GM19328 (cell line): ENCODE data around the gene RHO.
"Not testable (repeated sequence)": the region's sequence is repeated elsewhere in the genome, so short reads cannot be mapped to it uniquely, and the experiment has no call there.

ENCODE experiments used
- ATAC-seq: cut with Tn5 transposase; IDR thresholded peaks from one replicate; pipeline ENCODE4 v1.9.1; 2021; ENCODE audit warnings: mild to moderate bottlenecking, moderate library complexity; ENCODE audit not compliant: unreplicated experiment

The RHO gene

DNA sequence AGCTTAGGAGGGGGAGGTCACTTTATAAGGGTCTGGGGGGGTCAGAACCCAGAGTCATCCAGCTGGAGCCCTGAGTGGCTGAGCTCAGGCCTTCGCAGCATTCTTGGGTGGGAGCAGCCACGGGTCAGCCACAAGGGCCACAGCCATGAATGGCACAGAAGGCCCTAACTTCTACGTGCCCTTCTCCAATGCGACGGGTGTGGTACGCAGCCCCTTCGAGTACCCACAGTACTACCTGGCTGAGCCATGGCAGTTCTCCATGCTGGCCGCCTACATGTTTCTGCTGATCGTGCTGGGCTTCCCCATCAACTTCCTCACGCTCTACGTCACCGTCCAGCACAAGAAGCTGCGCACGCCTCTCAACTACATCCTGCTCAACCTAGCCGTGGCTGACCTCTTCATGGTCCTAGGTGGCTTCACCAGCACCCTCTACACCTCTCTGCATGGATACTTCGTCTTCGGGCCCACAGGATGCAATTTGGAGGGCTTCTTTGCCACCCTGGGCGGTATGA, at the start of gene RHO:
Gene RHO (plus strand): TSS at position 51 of the 512 bp plus-strand sequence. CDS start 95 bp downstream, at position 146.
- no peak for ATAC-seq

- not testable (repeated sequence) for ATAC-seq
Measured at GRCh38 chr3:129481225-129481765, 47.1 kb upstream of the RHO start.

DNA sequence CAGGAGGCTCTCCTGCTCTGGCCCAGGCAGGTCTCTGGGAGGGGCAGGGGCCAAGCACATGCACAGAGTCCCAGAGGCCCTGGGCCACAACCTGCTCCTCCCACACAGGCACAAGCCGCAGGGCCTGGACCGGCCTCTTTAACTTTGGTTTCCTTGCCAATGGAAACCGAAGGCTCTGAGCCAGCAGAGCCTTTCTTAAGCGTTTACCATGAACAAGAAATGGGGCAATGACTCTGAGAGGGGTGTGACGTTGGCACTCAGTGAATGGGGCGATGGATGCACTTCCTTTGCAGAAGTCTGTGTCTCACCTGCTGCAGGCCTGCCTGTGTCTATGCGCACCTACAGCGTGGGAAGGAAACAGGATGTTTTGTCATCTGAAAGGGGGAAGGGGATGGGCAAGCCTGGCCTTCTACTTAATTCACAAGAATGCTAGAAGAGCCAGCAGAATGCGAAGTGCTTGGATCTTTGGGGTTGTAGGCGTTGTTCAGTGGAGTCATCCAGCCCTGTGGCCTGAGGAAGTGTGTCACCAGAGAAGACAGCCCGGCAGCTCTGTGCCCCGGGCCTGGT, 46.6 kb upstream of the RHO start:
- ATAC-seq = no peak

DNA sequence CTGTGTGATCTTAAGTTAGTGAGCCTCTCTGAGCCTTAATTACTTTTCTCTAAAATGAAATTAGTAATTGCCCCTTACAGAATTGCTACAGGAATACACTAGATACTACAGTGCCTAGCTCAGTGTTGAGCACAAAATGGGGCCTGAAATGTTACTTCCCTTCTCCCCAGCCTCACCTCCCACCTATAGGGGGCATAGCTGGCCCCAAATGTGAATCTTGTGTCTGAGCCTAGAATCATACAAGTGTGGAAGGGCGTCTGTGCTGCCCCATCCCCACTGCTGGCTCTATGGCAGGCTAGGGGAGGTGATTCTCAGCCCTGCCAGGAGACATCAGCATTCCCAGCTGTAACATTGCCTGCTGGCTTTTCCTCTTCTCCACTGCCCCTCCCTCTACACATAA, 45.7 kb upstream of the RHO start:
- no peak for ATAC-seq

DNA sequence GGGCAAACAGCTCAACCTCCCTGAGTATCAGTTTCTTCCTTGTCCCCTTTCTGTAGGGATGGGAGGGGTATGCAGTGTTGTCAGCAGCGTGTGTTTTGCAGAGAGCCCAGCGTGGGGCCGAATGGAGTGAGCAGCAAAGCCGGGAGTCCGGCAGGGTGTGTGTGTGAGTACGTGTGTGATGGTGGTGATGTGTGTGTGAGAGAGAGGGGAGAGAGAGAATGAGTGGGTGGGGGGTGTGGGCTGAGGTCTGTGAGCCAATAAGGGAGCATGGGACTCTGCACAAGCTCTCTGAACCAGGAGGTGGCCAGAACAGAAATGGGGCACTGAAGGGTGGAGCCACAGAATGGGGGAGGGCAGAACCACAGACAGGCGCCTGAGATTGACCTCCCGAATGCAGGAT, 44.6 kb upstream of the RHO start:
- no peak for ATAC-seq

- not testable (repeated sequence) for ATAC-seq
Measured at GRCh38 chr3:129485146-129485545, 43.3 kb upstream of the RHO start.

- ATAC-seq = no peak
Measured at GRCh38 chr3:129485721-129486663, 42.4 kb upstream of the RHO start.

DNA sequence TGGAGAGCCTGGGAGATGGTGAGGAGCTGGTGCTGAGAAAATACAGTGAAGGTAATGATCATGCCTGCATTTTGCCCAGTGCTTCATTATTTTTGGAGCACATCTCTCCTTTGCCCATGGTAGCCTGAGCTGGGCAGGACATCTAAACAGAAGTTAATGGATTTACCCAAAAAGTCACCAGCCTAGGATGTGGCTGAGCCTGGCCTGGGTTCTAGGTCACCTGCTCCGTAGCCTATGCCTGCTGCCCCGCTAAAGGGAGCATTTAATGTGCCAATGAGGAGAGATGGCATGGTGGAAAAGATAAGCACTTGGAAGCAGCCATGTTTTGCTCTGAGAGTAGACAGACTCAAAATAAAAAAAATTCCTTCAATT, 41.8 kb upstream of the RHO start:
- ATAC-seq = no peak

- ATAC-seq = no peak
Measured at GRCh38 chr3:129487183-129487867, 41.1 kb upstream of the RHO start.

DNA sequence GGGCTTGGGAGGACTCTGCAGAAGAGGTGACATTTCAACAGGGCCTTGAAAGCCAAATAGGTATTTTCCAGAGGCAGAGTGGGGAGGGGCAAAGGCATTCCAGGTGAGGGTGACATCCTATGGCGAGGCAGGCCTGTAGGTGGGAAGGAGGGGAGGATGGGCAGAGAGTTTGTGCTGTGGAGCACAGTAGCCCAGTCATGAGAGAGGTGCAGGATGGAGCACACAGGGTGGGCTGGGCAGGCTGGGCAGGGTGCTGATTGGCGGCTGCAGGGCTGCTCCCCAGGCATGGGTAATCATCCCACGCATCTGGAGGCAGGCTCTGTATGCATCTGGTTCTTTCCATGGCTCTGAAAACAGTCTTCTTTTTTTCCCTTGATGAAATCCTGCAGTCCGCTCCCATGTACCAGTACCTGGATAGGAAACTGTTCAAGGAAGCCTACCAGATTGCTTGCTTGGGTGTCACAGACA, 40.5 kb upstream of the RHO start:
- not testable (repeated sequence) for ATAC-seq

- not testable (repeated sequence) for ATAC-seq
Measured at GRCh38 chr3:129489258-129489657, 39.2 kb upstream of the RHO start.

DNA sequence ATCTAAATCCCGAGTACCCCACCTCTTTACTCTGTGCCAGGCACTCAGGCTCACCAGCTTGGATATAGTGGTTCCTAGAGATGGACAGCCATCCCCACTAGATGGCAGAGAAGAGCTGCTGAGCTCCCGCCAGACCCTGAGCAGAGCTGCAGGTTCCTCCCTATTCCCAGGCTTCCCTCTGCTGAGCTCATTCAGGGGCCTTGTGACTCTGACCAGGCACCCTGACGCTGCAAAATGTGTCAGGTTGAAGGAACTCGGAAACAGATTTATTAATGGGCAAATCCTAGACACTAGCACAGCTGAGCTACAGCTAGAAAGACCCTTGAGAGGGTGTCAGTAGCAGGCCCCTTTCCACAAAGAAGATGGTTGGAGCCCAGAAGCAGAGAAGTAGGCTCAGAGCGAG, 38.2 kb upstream of the RHO start:
- peak; percentile 66 for ATAC-seq

- not testable (repeated sequence) for ATAC-seq
Measured at GRCh38 chr3:129491077-129491476, 37.4 kb upstream of the RHO start.

DNA sequence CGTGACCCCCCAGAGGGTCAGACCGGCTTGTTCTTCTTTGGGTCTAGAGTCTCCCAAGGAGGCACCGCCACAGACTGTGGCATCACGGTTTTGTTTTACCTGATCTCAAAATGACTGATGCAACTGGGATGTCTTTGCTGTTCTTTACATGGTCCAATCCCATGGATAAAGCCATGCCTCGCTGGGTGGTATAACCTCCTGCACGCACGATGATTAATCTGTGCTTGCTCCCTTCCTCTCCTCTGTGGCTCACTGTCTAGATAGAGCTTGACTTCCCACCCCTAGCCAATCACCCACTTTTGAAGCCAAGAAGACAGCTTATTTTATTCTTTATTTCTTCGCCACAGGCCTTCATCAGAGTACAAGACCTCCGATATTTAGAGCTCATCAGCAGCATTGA, 36.6 kb upstream of the RHO start:
- ATAC-seq = no peak

- ATAC-seq = no peak
Measured at GRCh38 chr3:129492691-129493090, 35.7 kb upstream of the RHO start.

DNA sequence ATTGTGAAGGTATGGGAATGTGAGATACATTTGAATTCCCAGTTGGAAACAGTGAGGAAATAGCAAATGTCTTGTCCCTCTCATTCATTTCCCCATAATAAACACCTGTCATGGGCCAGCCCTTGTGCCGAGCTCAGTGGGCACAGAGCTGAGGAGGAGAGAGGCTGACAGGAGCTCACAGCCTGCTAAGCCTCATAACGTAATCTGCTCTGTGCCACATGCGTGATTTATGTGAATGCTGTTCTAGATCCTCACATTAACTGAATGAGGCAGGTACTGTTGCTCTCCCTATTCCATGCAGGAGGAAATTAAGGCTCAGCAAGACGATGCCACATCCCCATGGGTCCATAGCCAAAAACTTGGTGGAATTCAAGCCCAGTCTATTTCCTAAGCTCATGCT, 35.2 kb upstream of the RHO start:
- no peak for ATAC-seq

GRCh38 chr3:129494499-129494898, 33.9 kb upstream of the RHO start:
- not testable (repeated sequence) for ATAC-seq

DNA sequence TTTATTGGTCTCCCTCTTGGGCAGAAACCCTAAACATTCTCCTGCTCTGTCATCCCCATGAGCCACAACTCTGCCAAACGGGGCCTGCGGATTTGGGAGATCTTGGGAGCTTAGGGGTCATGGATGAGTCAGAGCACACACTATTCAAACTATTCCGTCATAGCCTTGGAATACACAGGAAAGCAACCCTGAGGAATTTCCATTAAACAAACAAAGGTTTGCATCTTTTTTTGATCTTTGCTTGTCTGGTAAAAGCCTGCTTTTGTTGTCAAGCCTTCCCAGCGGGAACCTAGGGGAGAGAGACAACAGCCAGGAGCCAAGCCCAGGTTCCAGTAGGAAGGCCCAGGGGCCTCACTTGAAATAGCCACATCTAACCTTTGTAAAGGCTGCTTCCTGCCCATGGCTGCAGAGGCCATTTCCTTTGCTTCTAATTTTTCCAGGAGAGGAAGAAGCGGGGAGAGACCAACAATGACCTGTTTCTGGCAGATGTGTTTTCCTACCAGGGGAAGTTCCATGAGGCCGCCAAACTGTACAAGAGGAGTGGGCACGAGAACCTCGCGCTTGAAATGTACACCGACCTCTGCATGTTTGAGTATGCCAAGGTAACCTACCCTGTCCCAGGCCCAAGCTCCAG, 33.3 kb upstream of the RHO start:
- ATAC-seq = not testable (repeated sequence)

DNA sequence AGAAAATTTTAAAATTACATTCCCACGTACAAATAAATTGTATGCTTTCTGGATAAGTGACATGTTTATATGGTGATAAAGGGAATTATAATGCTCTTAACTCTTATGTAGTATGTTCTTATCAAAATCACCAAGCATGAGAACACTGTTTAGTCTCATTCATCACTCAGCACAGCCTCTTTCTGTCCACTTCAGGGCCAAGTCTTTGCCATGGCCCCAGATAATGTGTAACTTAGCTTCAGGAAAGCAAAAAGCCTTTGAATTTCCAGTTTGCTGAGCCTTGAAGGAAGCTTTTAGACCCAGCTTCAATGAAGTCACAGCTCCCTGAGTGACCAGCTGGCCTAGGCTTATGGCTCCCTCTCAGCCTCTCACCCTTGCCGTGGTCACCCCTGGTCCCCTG, 30.6 kb upstream of the RHO start:
- ATAC-seq = not testable (repeated sequence)

DNA sequence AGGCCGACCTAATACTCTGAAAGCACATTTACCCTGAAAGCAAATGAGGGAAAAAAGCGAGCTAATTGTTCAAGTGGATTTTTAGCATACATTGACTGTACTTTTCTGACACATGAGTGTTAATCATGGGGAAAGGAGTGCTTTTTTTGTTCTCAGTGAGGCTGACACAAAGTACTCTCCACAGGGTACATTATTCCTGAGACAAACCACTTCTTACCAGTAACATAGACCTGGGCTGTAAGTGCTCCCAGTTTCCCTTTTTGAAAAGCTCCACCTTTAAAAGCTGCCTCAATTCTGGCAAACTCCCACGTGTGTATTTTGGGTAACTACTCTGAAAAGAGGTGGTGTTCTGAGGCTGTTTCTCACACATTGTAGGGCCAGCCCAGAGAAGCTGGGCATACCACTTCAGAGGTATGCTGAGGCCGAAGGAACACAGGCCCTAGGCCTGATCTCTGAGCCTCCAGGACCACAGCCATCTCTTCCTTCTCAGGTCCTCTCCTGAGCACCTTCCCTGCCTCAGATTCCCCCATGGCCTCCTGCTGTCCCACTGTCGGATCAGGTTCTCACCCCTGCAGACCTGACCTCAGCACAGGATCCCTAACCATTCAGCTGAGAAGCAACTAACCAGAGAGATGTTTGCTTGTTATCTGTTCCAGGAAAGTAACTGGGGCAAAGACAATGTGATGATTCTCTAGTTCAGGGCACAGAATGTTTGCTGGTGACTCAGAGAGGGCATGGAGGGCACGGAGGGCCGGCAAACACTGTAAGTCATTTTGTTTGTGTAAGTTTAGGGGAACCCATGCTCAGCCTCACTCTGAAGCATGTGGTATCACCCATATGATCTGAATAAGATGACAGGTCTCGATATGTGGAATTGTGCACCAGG, 29.6 kb upstream of the RHO start:
- not testable (repeated sequence) for ATAC-seq
